ENCODE results near the gene CRYBB3. TPM values are rescaled to one million over a fixed set of nuclear protein-coding genes. Genes with fewer than 3 reads are reported as not detected.
"Not testable (repeated sequence)": the region's sequence is repeated elsewhere in the genome, so short reads cannot be mapped to it uniquely, and the experiment has no call there.

Gene CRYBB3
- total RNA-seq, 2 donors from 2014 or later = 0.48 to 0.72 TPM

GRCh38 chr22:25237503-25237902 is 37.8 kb downstream of the CRYBB3 start:
- Histone ChIP-seq H3K27me3 (no peaks in the 10 kb centered on the region), H3K27ac (no peak overlapping the region), H3K36me3 (no peaks in the 10 kb centered on the region), H3K9me3 (no peaks in the 10 kb centered on the region), H3K4me1 (no peaks in the 10 kb centered on the region), H3K4me3 (no peak overlapping the region), H3K9ac (ENCODE audit: low read depth in 2 of 2, low read length in 2 of 2) (no peak overlapping the region)
- no peak for TF ChIP-seq CTCF (IDR thresholded peaks at IDR 0.05)
- intact Hi-C loops (cut with DNase I) = loop anchor here (5.0 kb wide), 1 partner anchor 535 kb away; no protein-coding TSS in a partner anchor
- DNase-seq = no peak

GRCh38 chr22:25238058-25238457 is 38.4 kb downstream of the CRYBB3 start:
- not testable (repeated sequence) for H3K27me3 ChIP-seq; H3K9me3 ChIP-seq; H3K4me3 ChIP-seq; H3K36me3 ChIP-seq; DNase-seq; H3K4me1 ChIP-seq; H3K9ac ChIP-seq (ENCODE audit: low read depth in 2 of 2, low read length in 2 of 2); H3K27ac ChIP-seq
- intact Hi-C loops (cut with DNase I) = loop anchor here (5.0 kb wide), 1 partner anchor 534 kb away; no protein-coding TSS in a partner anchor

GRCh38 chr22:25255169-25255568 is 55.5 kb downstream of the CRYBB3 start:
- intact Hi-C loops (cut with DNase I); DNase-seq; H3K4me3 ChIP-seq; H3K27me3 ChIP-seq; H3K4me1 ChIP-seq; H3K9me3 ChIP-seq; H3K9ac ChIP-seq (ENCODE audit: low read depth in 2 of 2, low read length in 2 of 2); H3K27ac ChIP-seq; H3K36me3 ChIP-seq: not testable (repeated sequence)

Other genes with a start within 250 kb of the CRYBB3 start
- 10 to 100 TPM; 82.5 to 94.3 TPM for gene KIAA1671, start 247.1 kb upstream of the CRYBB3 start, total RNA-seq
- gene CRYBB2, start 19.8 kb downstream of the CRYBB3 start, total RNA-seq = not detected